Subcutaneous adipose tissue (tissue), 4 donors: ENCODE measurements around the gene IBA57. TPM values are rescaled to one million over a fixed set of nuclear protein-coding genes. Genes with fewer than 3 reads are reported as not detected.

Experiments
- total RNA-seq, 4 donors: library from RNA; depleted of rRNA; stranded (reverse); fragments of >200 nt; gene quantifications; one replicate each; pipeline ENCODE4 v1.1.0, GENCODE V29; 2016
- TF ChIP-seq, protein P1 (sequence below): fragments of 450-650 bp; IDR thresholded peaks from one replicate; pipeline ENCODE4 v1.5.1; 2016; ENCODE audit warnings: low read depth, mild to moderate bottlenecking, control low read depth, antibody characterized with exemption, moderate library complexity

Gene IBA57
- total RNA-seq, 4 donors from 2014 or later: 2.8 to 9.0 (median 4.4) TPM

DNA sequence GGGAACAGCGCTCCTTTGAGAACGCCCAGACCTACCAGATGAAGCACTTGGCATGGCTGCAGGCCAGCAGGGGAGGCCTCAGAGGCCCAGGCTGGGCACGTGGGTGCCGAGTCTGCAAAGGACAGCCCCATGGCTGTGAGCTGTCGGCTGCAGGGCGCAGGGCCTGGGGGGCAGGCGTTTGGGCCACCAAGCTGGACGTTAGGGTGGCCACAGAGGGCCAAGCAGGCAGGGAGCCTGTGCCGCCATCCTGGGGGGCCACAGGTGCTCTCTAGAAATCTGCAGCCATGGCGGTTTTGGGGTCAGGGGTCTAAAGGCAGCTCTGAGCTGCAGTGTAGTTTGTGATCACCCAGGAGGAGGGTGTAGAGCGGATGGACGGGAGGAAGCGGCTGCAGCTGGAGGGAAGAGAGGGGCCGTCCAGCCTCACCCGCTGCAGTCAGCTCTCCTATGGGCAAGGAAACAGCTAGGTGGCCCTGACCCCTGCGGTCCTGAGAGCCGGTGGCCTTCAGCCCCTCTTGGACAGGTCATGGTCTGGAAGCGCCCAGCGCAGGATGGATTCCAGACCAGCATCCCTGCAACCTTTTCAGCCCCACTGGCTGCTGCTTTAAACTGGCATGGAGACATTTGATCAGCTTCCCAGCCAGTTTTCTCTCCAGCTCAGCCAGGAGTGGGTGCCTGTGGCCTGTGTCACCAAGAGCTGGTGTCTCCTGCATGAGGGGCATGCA lies 11.0 kb downstream of the IBA57 start:
- TF ChIP-seq, protein P1, sequence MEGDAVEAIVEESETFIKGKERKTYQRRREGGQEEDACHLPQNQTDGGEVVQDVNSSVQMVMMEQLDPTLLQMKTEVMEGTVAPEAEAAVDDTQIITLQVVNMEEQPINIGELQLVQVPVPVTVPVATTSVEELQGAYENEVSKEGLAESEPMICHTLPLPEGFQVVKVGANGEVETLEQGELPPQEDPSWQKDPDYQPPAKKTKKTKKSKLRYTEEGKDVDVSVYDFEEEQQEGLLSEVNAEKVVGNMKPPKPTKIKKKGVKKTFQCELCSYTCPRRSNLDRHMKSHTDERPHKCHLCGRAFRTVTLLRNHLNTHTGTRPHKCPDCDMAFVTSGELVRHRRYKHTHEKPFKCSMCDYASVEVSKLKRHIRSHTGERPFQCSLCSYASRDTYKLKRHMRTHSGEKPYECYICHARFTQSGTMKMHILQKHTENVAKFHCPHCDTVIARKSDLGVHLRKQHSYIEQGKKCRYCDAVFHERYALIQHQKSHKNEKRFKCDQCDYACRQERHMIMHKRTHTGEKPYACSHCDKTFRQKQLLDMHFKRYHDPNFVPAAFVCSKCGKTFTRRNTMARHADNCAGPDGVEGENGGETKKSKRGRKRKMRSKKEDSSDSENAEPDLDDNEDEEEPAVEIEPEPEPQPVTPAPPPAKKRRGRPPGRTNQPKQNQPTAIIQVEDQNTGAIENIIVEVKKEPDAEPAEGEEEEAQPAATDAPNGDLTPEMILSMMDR: no peak

- TF ChIP-seq, protein P1: no peak
Measured at GRCh38 chr1:228177183-228177475, 11.5 kb downstream of the IBA57 start.

DNA sequence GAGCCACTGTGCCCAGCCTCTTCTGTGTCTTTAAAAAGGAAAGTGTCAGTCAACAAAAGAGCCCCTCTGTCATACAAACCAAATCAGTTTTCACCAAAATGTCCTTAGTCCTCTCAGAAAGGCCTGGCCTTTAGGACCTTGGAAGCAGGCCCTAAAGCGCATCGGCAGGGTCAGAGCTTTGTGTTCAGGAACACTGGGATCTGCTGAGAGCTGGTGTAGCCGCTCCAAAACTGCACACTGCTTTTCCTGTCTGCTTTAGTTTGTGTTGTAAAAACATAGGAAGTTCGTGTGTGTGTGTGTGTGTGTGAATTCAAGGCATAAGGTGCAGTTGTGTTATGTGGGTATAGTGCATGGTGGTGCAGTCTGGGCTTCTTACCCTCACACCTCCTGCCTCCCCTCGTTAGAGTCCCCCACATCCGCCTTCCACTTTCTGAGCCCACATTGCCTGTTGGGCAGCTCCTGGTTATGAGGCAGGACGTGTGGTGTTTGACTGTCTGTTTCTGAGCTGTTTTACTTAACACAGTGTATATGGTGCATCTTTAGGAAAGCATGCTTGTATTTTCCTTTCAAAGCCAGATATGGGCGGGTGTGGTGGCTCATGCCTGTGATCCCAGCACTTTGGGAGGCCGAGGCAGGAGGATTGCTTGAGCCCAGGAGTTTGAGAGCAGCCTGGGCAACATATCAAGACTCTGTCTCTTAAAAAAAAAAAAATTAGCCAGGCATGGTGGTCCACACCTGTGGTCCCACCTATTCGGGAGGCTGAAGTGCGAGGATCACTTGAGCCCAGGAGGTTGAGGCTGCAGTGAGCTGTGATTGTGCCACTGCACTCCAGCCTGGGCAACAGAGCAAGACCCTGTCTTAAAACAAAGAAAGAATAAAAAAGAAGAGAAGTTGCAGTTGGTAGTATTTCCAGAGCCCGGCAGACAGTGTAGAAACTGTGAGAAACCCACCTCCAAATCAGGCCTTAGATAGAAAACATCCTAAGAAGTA lies 12.4 kb downstream of the IBA57 start:
- TF ChIP-seq, protein P1: no peak

- TF ChIP-seq, protein P1: no peak
Measured at GRCh38 chr1:228178737-228179684, 13.4 kb downstream of the IBA57 start.

DNA sequence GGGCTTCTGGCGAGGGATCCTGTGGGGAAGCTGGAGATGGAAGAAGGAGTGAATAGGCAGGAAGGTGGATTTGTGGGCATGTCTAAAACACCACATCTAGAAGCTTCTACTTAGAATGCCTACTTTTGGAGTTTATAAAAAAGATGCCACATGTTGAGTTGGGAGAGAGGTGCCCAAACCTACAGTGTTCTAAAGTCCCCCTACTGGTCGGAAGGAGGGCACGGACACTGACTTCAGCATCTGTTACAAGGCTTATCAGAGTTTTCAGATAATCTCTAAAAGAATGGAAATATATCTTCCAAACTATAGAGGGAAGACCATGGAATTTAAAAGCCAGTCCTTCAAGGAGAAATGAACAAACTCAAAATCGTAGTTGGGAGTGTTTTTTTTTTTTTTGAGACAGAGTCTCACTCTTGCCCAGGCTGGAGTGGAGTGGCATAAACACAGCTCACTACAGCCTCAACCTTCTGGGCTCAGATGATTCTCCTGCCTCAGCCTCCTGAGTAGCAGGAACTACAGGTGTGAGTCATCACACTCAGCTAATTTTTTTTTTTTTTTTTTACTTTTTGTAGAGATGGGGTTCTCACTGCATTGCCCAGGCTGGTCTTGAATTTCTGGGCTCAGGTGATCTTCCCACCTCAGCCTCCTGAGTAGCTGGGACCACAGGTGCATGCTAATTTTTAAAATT lies 14.8 kb downstream of the IBA57 start:
- TF ChIP-seq, protein P1: no peak

DNA sequence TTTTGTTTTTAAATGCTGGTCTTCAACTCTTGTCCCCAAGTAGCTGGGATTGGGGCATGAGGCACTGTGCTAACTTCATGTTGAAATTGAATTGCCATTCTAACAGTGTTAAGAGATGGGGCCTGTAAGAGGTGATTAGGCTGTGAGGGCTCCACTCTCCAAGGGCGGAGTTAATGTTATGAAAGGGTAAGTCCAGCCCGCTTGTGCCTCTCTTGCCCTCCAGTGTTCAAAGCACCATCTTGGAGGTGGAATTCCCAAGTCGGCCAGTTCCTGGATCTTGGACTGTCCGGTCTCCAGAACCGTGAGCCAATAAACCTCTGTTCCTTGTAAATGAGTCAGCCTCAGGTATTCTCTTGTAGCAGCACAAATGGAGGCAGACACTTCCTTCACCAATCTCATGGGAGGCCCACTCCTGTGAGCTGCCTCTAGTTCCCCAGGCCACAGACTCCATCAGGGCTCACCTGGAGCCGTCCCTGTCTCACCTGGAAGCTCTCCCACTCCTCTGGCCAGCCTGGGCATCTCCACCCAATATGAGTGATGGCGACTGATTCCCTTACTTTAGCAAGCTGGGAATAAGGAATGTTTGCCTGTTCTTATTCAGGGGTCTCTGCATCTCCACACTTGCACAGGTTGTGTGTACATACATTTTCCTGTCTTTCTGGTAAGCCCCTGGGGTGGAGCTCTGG lies 15.5 kb downstream of the IBA57 start:
- TF ChIP-seq, protein P1: no peak
